Ovary (tissue), 9 donors: ENCODE data around the gene RSAD1. TPM values are rescaled to one million over a fixed set of nuclear protein-coding genes. Genes with fewer than 3 reads are reported as not detected.

ENCODE experiments used
- DNase-seq, 5 donors: peaks; one replicate each; pipeline ENCODE4 v3.0.0-alpha.2; 2019 to 2020
- H3K27ac ChIP-seq, 2 donors: fragments of 200-600 bp; one replicate each; pipeline versions ENCODE4 v1.5.1 to v1.8.0; 2019 to 2022
- H3K27me3 ChIP-seq: fragments of 200-600 bp; one replicate; pipeline ENCODE4 v1.8.0; 2022
- H3K36me3 ChIP-seq: fragments of 200-600 bp; sonication (generic); one replicate; pipeline ENCODE4 v1.5.1; 2019
- H3K4me1 ChIP-seq: one replicate; pipeline ENCODE4 v1.8.1; 2013; ENCODE audit warnings: mild to moderate bottlenecking, moderate library complexity; ENCODE audit not compliant: insufficient read depth
- H3K4me3 ChIP-seq: fragments of 200-600 bp; sonication (generic); one replicate; pipeline ENCODE4 v1.5.1; 2017
- H3K9me3 ChIP-seq, 2 donors: fragments of 200-600 bp in 1 of 2; sonication (generic) in 1 of 2; one replicate each; pipeline versions ENCODE4 v1.5.1 to v1.8.1; 2013 to 2019; ENCODE audit warnings: mild to moderate bottlenecking in 1 of 2, moderate library complexity in 1 of 2
- EP300 ChIP-seq: sonication (generic); formaldehyde crosslinking; IDR thresholded peaks from one replicate; pipeline ENCODE4 v1.6.1; 2017; ENCODE audit warnings: antibody characterized with exemption
- POLR2A ChIP-seq: fragments of 450-650 bp; IDR thresholded peaks from one replicate; pipeline ENCODE4 v1.6.1; 2017; ENCODE audit warnings: antibody characterized with exemption, mild to moderate bottlenecking, moderate library complexity
- WGBS, 3 donors: extraction: QIAGEN DNeasy Blood & Tissue Kit in 1 of 3; methylation state at CpG; one replicate each; pipeline versions ENCODE4 v1.1.5 to v1.1.7; 2013 to 2017; 5-methylcytosine and 5-hydroxymethylcytosine counted together
- intact Hi-C, 4 donors: fragments of 100-400 bp; cut with DNase I; formaldehyde crosslinking; loops; one replicate each; pipeline versions ENCODE4 v1.11.0 to v1.15.1; 2022 to 2023
- polyA plus RNA-seq, 2 donors: library from polyadenylated mRNA; stranded (reverse); fragments of 200-250 nt in 1 of 2; fragments of 350-450 nt in 1 of 2; fragmentation: Illumina TruSeq in 1 of 2; extraction: RNeasy Lipid Tissue Mini Kit (QIAGEN cat#74804) in 1 of 2; gene quantifications; one replicate each; pipeline ENCODE4 v1.2.3, GENCODE V29; 2013 to 2014
- total RNA-seq, 7 donors: library from RNA; depleted of rRNA in 2 of 7; stranded (reverse); fragments of >200 nt in 2 of 7; fragmentation: NEBNext Ultra II Directional in 3 of 7; extraction: Animal tissue kit (Norgen Biotek cat#: 25700) in 3 of 7; gene quantifications; one replicate each; pipeline versions ENCODE4 v1.1.0 to v1.2.4, GENCODE V29; 2016 to 2023
- TF ChIP-seq, protein P1 (sequence below), 3 donors: fragments of 450-650 bp in 2 of 3; fragments of 200-600 bp in 1 of 3; IDR thresholded peaks; one replicate each; pipeline versions ENCODE4 v1.5.1 to v1.8.0; 2016 to 2022; ENCODE audit warnings: antibody characterized with exemption in 3 of 3, mild to moderate bottlenecking in 1 of 3
- donor health status: DM: no; HTN: no; CAD: no; lungs with moderate emphysema.
- donor health status: DM: no; HTN: no; CAD: no.
- donor health status: Bipolar disorder and iron deficiency.
- donor health status: DM: yes; HTN: yes; CAD: no.
- donor health status: DM: no; HTN: no; CAD: no.
- donor health status: DM: yes; HTN: yes; CAD: no.

The RSAD1 gene
- total and polyA plus RNA-seq, 9 donors = 21.2 to 48.0 (median 34.6) TPM

DNA sequence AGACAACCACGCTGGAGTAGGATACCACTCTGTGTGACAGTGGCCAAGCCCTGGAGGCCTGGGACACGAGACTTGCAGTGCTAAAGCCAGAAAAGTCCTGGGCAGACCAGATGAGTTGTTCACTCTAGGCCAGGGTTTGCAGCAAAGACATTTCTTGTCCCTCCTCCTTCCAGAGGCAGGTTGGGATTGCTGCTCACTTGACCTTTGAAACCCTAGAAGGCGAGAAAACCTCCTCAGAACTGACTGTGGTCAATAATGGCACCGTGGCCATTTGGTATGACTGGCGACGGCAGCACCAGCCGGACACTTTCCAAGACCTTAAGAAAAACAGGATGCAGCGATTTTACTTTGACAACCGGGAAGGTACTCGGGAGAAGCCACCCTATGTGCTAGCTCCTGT is 44.1 kb downstream of the RSAD1 start:
- TF ChIP-seq POLR2A = no peak
- TF ChIP-seq EP300 = no peak
- TF ChIP-seq, protein P1, sequence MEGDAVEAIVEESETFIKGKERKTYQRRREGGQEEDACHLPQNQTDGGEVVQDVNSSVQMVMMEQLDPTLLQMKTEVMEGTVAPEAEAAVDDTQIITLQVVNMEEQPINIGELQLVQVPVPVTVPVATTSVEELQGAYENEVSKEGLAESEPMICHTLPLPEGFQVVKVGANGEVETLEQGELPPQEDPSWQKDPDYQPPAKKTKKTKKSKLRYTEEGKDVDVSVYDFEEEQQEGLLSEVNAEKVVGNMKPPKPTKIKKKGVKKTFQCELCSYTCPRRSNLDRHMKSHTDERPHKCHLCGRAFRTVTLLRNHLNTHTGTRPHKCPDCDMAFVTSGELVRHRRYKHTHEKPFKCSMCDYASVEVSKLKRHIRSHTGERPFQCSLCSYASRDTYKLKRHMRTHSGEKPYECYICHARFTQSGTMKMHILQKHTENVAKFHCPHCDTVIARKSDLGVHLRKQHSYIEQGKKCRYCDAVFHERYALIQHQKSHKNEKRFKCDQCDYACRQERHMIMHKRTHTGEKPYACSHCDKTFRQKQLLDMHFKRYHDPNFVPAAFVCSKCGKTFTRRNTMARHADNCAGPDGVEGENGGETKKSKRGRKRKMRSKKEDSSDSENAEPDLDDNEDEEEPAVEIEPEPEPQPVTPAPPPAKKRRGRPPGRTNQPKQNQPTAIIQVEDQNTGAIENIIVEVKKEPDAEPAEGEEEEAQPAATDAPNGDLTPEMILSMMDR (IDR thresholded peaks at IDR 0.05) = no peak
- Histone ChIP-seq H3K27me3 (no peaks in the 10 kb centered on the region), H3K4me3 (no peak overlapping the region), H3K9me3 (no peaks in the 10 kb centered on the region), H3K36me3 (no peaks in the 10 kb centered on the region), H3K27ac (no peak overlapping the region), H3K4me1 (peaks cover 14% of the 10 kb centered on the region)
- intact Hi-C loops = no loop called here
- 95 to 98% (median 95%) methylated on average over 10 of the region's 10 CpGs for WGBS, 3 donors
- no peak for DNase-seq

DNA sequence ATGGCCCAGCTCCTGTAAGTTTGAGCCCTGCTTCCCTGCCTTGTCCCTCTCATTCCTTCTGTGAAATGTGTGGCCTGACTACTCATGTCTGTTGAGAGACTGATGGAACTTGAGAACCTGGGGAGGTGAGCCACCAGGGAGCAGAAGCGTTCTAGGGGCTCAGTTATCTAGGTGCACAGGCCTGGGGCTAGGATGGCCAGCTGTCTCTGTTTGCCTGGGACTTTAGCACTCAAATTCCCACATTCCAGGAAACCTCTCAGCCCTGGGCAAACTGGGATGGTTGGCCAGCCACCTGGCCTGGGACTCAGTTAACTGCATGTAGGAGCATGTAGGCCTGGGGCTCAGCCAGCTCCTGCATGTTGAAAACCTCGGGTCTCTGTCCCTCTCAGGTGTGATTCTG is 44.5 kb downstream of the RSAD1 start:
- TF ChIP-seq EP300 (no peak), POLR2A (no peak)
- TF ChIP-seq, protein P1 (IDR thresholded peaks at IDR 0.05) = no peak
- DNase-seq = no peak
- Histone ChIP-seq H3K9me3 (no peaks in the 10 kb centered on the region), H3K36me3 (no peaks in the 10 kb centered on the region), H3K4me1 (peaks cover 12% of the 10 kb centered on the region), H3K27ac (no peak overlapping the region), H3K4me3 (no peak overlapping the region), H3K27me3 (no peaks in the 10 kb centered on the region)
- intact Hi-C loops = no loop called here
- WGBS, 3 donors = 85 to 88% (median 87%) methylated on average over 2 of the region's 2 CpGs

DNA sequence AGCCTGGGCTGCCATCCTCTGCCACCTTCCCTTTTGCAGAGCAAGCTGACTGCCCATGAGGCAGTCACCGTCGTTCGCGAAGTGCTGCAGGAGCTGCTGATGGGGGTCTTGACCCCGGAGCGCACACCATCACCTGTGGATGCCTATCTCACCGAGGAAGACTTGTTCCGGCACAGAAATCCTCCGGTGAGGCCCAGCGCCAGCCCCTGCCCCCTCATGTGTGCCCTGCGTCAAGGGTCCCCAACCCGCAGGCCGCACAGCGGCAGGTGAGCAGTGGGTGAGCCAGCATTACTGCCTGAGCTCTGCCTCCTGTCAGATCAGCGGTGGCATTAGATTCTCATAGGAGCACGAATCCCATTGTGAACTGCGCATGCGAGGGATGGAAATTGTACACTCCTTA is 46.2 kb downstream of the RSAD1 start:
- H3K9me3 ChIP-seq = no peaks in the 10 kb centered on the region
- no peak overlapping the region for H3K27ac ChIP-seq
- WGBS, 3 donors = 91 to 94% (median 91%) methylated on average over 18 of the region's 18 CpGs
- TF ChIP-seq, protein P1 (IDR thresholded peaks at IDR 0.05) = no peak
- no peak for TF ChIP-seq POLR2A
- no peak for TF ChIP-seq EP300
- H3K36me3 ChIP-seq = no peaks in the 10 kb centered on the region
- no peaks in the 10 kb centered on the region for H3K27me3 ChIP-seq
- H3K4me1 ChIP-seq = peaks cover 1% of the 10 kb centered on the region
- DNase-seq = no peak
- intact Hi-C loops = no loop called here
- no peak overlapping the region for H3K4me3 ChIP-seq

DNA sequence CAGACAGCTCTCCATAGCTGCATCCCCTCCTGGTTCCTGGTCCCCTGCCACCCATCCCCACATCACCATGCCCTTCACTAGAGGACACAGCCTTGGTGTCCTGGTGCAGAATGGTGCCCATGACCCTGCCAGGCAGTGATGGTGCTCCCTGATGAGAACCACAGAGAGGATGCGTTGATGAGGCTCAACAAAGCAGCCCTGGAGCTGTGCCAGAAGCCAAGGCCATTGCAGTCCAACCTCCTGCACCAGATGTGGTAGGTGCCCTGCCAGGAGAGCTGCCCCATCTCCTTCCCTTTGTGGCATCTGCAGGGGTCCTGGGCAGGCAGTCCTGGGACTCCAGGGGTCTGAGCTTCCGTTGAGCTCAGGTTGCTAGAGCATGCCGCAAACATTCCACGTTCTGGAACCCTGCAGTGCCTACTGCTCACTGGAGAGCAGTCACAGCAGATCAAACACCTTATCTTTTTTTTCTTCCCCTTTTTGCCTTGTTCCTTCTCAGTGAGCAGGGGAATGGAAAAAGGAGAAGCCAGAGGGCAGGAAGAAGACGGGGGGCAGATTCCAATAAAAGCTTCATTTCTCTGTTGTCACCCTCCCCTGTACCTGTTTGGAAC is 48.6 kb downstream of the RSAD1 start:
- H3K27ac ChIP-seq = no peak overlapping the region
- no peak overlapping the region for H3K4me3 ChIP-seq
- peak in 1 of 5 donors; percentile 52 for DNase-seq
- no peaks in the 10 kb centered on the region for H3K4me1 ChIP-seq
- H3K36me3 ChIP-seq = no peaks in the 10 kb centered on the region
- WGBS, 3 donors = 56 to 65% (median 60%) methylated on average over 5 of the region's 5 CpGs
- H3K9me3 ChIP-seq = no peaks in the 10 kb centered on the region
- H3K27me3 ChIP-seq = no peaks in the 10 kb centered on the region
- intact Hi-C loops = no loop called here
- TF ChIP-seq EP300 = no peak
- TF ChIP-seq, protein P1 (IDR thresholded peaks at IDR 0.05) = no peak
- no peak for TF ChIP-seq POLR2A
